ENCODE results near the gene DUSP6. TPM values are rescaled to one million over a fixed set of nuclear protein-coding genes. Genes with fewer than 3 reads are reported as not detected.

DUSP6 gene
- total and polyA plus RNA-seq, 2 of the 8 experiments (the other 6 are each of a cell fraction or from before 2014, with no cell fraction given): 99.3 to 179 TPM

GRCh38 chr12:89309815-89310214 lies 42.5 kb downstream of the DUSP6 start:
- Histone ChIP-seq H3K4me1 (replicated peaks in 1 of 4; ENCODE audit: control insufficient read depth in 3 of 4, insufficient read depth in 4 of 4, low read length in 3 of 4) (peaks cover 0 to 4% (median 0%) of the 10 kb centered on the region in 4 experiments; a peak in 1 of 7 replicates), H4K8ac (ENCODE audit: extremely low read depth, insufficient read depth, low read length) (no peak overlapping the region), H2BK20ac (ENCODE audit: low read length) (no peak overlapping the region), H3K9ac (replicated peaks in 1 of 4; ENCODE audit: extremely low read depth in 1 of 4, low read depth in 3 of 4, low read length in 3 of 4) (no peak overlapping the region), H3K4me2 (ENCODE audit: insufficient read depth in 1 of 2, low read depth in 2 of 2, low read length in 2 of 2) (no peak overlapping the region), H4K20me1 (replicated peaks in 1 of 2; ENCODE audit: control insufficient read depth in 1 of 2, insufficient read depth in 2 of 2, low read length in 2 of 2) (no peaks in the 10 kb centered on the region), H3K4ac (replicated peaks; ENCODE audit: insufficient read length, low read depth, low read length) (no peak overlapping the region), H3K9me3 (ENCODE audit: insufficient read depth in 2 of 2, low read depth in 1 of 2, low read length in 1 of 2) (no peaks in the 10 kb centered on the region), H3K79me1 (ENCODE audit: low read depth, low read length) (no peaks in the 10 kb centered on the region), H2AK5ac (ENCODE audit: low read depth, low read length) (no peak overlapping the region), H3K18ac (ENCODE audit: extremely low read depth, low read length) (no peak overlapping the region), H3K79me2 (ENCODE audit: control insufficient read depth in 1 of 2, insufficient read depth in 2 of 2, low read length in 2 of 2) (no peaks in the 10 kb centered on the region), H2AFZ (ENCODE audit: low read length) (no peak overlapping the region), H4K91ac (replicated peaks; ENCODE audit: insufficient read length, low read length) (no peak overlapping the region), H4K5ac (ENCODE audit: insufficient read length, low read depth, low read length) (no peak overlapping the region), H2BK5ac (ENCODE audit: low read depth, low read length) (no peak overlapping the region), H2BK15ac (ENCODE audit: low read length) (no peak overlapping the region), H3K27ac (ENCODE audit: low read depth, low read length) (no peak overlapping the region), H3K27me3 (replicated peaks in 1 of 4; ENCODE audit: control insufficient read depth in 3 of 4, extremely low read depth in 1 of 4, insufficient read depth in 3 of 4, low read length in 3 of 4) (peaks cover 0 to 1% (median 0%) of the 10 kb centered on the region in 4 experiments; a peak in 1 of 7 replicates), H3K23ac (ENCODE audit: insufficient read length) (no peak overlapping the region), H3K56ac (replicated peaks; ENCODE audit: insufficient read length, low read depth, low read length) (no peak overlapping the region), H3K4me3 (ENCODE audit: extremely low read depth in 1 of 4, insufficient read depth in 2 of 4, low read depth in 3 of 4, low read length in 4 of 4) (no peak overlapping the region), H3K23me2 (ENCODE audit: low read depth, low read length) (no peaks in the 10 kb centered on the region), H2BK120ac (replicated peaks; ENCODE audit: low read depth, low read length) (no peak overlapping the region), H3K36me3 (ENCODE audit: control insufficient read depth in 2 of 4, insufficient read depth in 4 of 4, low read length in 3 of 4) (no peaks in the 10 kb centered on the region), H3K14ac (ENCODE audit: insufficient read length) (no peak overlapping the region), H2BK12ac (ENCODE audit: low read depth, low read length) (no peak overlapping the region; the same call in 1 of the 2 replicates)
- DNase-seq (ENCODE audit: low read depth in 1 of 2, low spot score in 2 of 2) (no peak), FAIRE-seq (no peak)
- ChIA-PET CTCF (ENCODE audit: partially characterized antibody) (no interaction called here), POLR2A (ENCODE audit: partially characterized antibody) (no interaction called here)
- WGBS, 2 experiments (ENCODE audit: extremely low coverage in 1 of 2, insufficient coverage in 1 of 2, insufficient read length in 1 of 2, insufficient replicate concordance in 2 of 2, low coverage in 1 of 2, low lambda C conversion rate in 2 of 2, missing lambda C conversion rate in 1 of 2): 86% methylated on average over 4 of the region's 4 CpGs; no CpG with 5 or more reads in 1 of the 2 experiments
- no peak for TF ChIP-seq RXRA (IDR thresholded peaks at IDR 0.05; ENCODE audit: insufficient read depth, low read depth, low read length)
- no peak for TF ChIP-seq HDAC2 (IDR thresholded peaks at IDR 0.05; ENCODE audit: borderline replicate concordance in 1 of 2, low read depth in 2 of 2, low read length in 2 of 2)
